Measurements from ENCODE around the gene CHMP4A. TPM values are rescaled to one million over a fixed set of nuclear protein-coding genes. Genes with fewer than 3 reads are reported as not detected.

CHMP4A gene
- total RNA-seq, 1 donor from 2014 or later = 32.2 TPM

DNA sequence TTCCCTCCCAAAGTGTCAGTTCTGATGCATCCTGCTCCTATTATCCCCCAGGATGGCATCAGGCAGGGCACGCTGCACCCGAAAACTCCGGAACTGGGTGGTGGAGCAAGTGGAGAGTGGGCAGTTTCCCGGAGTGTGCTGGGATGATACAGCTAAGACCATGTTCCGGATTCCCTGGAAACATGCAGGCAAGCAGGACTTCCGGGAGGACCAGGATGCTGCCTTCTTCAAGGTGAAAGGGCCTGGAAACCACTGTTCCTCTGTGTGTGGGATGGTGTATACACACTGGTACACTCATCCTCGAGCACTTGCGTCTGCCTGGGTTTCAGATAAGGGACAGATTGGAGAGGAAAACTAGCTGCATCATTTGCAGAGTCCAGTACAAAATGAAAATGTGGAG is 51.2 kb downstream of the CHMP4A start:
- Histone ChIP-seq H3K9me3 (ENCODE audit: insufficient read depth, low read depth, low read length) (no peaks in the 10 kb centered on the region), H3K4me1 (ENCODE audit: insufficient read depth, low read length) (peaks cover 12% of the 10 kb centered on the region), H3K27me3 (ENCODE audit: insufficient read depth, low read length) (no peaks in the 10 kb centered on the region), H3K4me2 (ENCODE audit: low read length) (peak overlapping the region; percentile 94), H3K9ac (ENCODE audit: low read length) (peak overlapping the region; percentile 90), H4K20me1 (ENCODE audit: insufficient read depth, low read length) (peaks cover 30% of the 10 kb centered on the region), H3K27ac (ENCODE audit: low read depth, low read length) (peak overlapping the region; percentile 86), H2AFZ (ENCODE audit: low read depth, low read length) (no peak overlapping the region), H3K4me3 (ENCODE audit: insufficient read depth, low read depth, low read length) (peak overlapping the region; percentile 74), H3K36me3 (ENCODE audit: insufficient read depth, low read length) (peaks cover 30% of the 10 kb centered on the region), H3K79me2 (ENCODE audit: insufficient read depth, low read length) (peaks cover 12% of the 10 kb centered on the region)
- FAIRE-seq = no peak
- H3K9me3 Mint-ChIP-seq (ENCODE audit: unreplicated experiment) = no peaks in the 10 kb centered on the region
- peak overlapping the region; percentile 93 for H3K4me3 Mint-ChIP-seq (ENCODE audit: unreplicated experiment)
- peak; percentile 26 for DNase-seq (ENCODE audit: low read depth)
- H3K36me3 Mint-ChIP-seq (ENCODE audit: low read depth, unreplicated experiment) = peaks cover 41% of the 10 kb centered on the region
- H3K27me3 Mint-ChIP-seq (ENCODE audit: low read depth, unreplicated experiment) = no peaks in the 10 kb centered on the region
- peak overlapping the region; percentile 99 for H3K27ac Mint-ChIP-seq (ENCODE audit: unreplicated experiment)
- H3K4me1 Mint-ChIP-seq (ENCODE audit: low read depth, unreplicated experiment) = peaks cover 20% of the 10 kb centered on the region
- TF ChIP-seq EZH2 (IDR thresholded peaks at IDR 0.05; ENCODE audit: insufficient read depth, low read length) = no peak
- TF ChIP-seq, protein P1, sequence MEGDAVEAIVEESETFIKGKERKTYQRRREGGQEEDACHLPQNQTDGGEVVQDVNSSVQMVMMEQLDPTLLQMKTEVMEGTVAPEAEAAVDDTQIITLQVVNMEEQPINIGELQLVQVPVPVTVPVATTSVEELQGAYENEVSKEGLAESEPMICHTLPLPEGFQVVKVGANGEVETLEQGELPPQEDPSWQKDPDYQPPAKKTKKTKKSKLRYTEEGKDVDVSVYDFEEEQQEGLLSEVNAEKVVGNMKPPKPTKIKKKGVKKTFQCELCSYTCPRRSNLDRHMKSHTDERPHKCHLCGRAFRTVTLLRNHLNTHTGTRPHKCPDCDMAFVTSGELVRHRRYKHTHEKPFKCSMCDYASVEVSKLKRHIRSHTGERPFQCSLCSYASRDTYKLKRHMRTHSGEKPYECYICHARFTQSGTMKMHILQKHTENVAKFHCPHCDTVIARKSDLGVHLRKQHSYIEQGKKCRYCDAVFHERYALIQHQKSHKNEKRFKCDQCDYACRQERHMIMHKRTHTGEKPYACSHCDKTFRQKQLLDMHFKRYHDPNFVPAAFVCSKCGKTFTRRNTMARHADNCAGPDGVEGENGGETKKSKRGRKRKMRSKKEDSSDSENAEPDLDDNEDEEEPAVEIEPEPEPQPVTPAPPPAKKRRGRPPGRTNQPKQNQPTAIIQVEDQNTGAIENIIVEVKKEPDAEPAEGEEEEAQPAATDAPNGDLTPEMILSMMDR (IDR thresholded peaks at IDR 0.05; ENCODE audit: insufficient read depth, low read depth, low read length) = no peak

DNA sequence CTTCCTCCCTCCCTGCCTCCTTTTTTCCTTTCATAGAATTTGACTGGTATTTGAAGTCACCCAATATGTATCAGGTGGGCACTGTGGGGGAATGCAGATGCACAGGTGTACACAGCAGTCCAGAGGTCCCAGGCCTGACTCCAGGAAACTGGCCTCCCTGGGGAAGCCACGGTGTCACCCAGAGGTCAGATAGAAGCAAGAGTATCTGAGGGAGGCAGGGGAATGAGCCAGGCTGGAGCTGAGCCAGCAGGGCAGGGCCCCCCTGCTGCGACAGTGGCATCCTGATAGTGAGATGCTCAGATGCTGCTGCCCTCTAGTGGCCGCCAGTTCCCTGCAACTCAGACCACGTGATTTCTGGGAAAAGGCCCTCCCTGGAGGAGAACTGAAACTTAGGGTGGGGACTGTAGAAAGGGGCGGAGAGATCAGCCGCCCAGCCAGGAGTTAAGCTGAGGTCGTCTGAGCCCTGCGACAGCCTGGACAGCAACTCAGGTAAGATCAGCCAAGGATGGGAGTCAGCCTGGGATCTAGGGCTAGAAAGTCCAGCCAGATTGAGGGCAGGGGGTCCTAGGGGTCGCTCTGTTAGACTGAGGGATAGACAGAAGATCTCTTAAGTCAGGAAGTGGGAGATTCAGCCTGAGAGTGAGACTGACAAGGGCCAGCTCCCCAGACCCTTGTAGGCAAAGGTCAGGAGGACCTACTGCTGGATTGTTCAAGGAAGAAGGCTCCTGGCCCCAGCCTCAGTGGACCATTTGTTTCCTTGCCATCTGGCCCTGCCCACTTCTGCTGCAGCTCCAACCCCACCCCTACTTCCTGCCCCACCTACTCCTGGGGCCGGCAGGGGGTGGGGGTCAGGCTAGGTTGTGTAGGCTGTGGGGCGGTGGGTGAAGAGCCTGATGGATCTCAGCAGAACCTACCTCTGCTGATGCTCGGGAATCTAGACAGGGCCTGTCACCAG is 52.2 kb downstream of the CHMP4A start, which contains the start of gene IRF9:
TSS of gene IRF9 (plus strand) at position 416 of the 955 bp plus-strand sequence. CDS start 880 bp downstream, outside the sequence.
- H3K4me3 Mint-ChIP-seq (ENCODE audit: unreplicated experiment) = peak within 1 kb of the TSS; percentile 93
- FAIRE-seq = no peak
- peak within 1 kb of the TSS; percentile 62 for H2AFZ ChIP-seq (ENCODE audit: low read depth, low read length)

More for the DNA sequence above, 52.2 kb downstream of the CHMP4A start, which contains the start of gene IRF9:
- no peaks in the 10 kb centered on the region for H3K27me3 Mint-ChIP-seq (ENCODE audit: low read depth, unreplicated experiment)
- peak within 1 kb of the TSS; percentile 94 for H3K4me2 ChIP-seq (ENCODE audit: low read length)
- H3K36me3 ChIP-seq (ENCODE audit: insufficient read depth, low read length) = peaks cover 33% of the 10 kb centered on the region
- DNase-seq (ENCODE audit: low read depth) = peak; percentile 78
- H3K9me3 Mint-ChIP-seq (ENCODE audit: unreplicated experiment) = no peaks in the 10 kb centered on the region
- TF ChIP-seq, protein P1 (IDR thresholded peaks at IDR 0.05; ENCODE audit: insufficient read depth, low read depth, low read length) = peak; percentile 96
- no peak for TF ChIP-seq EZH2 (IDR thresholded peaks at IDR 0.05; ENCODE audit: insufficient read depth, low read length)
- no peaks in the 10 kb centered on the region for H3K27me3 ChIP-seq (ENCODE audit: insufficient read depth, low read length)
- peaks cover 12% of the 10 kb centered on the region for H3K79me2 ChIP-seq (ENCODE audit: insufficient read depth, low read length)
- peak within 1 kb of the TSS; percentile 90 for H3K9ac ChIP-seq (ENCODE audit: low read length)
- peaks cover 12% of the 10 kb centered on the region for H3K4me1 ChIP-seq (ENCODE audit: insufficient read depth, low read length)
- peaks cover 30% of the 10 kb centered on the region for H4K20me1 ChIP-seq (ENCODE audit: insufficient read depth, low read length)
- peak within 1 kb of the TSS; percentile 86 for H3K27ac ChIP-seq (ENCODE audit: low read depth, low read length)
- peak within 1 kb of the TSS; percentile 74 for H3K4me3 ChIP-seq (ENCODE audit: insufficient read depth, low read depth, low read length)
- peaks cover 20% of the 10 kb centered on the region for H3K4me1 Mint-ChIP-seq (ENCODE audit: low read depth, unreplicated experiment)
- no peaks in the 10 kb centered on the region for H3K9me3 ChIP-seq (ENCODE audit: insufficient read depth, low read depth, low read length)
- peaks cover 42% of the 10 kb centered on the region for H3K36me3 Mint-ChIP-seq (ENCODE audit: low read depth, unreplicated experiment)
- peak within 1 kb of the TSS; percentile 99 for H3K27ac Mint-ChIP-seq (ENCODE audit: unreplicated experiment)

All from astrocyte (in vitro differentiated cells and primary cell).